DMS 273 (cell line): ENCODE measurements around the gene TBX3.

Experiments used
- DNase-seq: peaks from one replicate; lab custom pipeline; 2025; ENCODE audit not compliant: unreplicated experiment; lab: John Stamatoyannopoulos, UW

Gene TBX3

DNA sequence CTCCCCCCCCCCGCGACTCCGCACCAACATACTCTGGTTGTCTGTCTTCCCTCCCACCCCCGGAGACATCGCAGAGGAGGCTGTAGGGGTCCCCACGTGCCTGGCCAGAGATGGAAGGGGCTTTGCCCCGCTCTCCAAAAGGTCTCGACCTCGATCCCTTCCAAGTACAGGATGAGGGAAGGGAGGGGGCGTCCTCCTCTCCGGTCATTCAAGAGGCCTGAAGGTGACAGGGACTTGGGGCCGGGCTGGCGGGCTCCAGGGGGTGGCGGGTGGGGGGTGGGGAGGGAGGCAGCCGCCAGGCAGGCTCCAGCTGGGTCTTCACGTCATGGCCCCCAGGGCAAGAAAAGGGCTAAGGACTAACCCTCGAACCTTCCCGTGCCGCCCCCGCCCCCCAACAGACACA, 15.1 kb downstream of the TBX3 start:
- no peak for DNase-seq

DNA sequence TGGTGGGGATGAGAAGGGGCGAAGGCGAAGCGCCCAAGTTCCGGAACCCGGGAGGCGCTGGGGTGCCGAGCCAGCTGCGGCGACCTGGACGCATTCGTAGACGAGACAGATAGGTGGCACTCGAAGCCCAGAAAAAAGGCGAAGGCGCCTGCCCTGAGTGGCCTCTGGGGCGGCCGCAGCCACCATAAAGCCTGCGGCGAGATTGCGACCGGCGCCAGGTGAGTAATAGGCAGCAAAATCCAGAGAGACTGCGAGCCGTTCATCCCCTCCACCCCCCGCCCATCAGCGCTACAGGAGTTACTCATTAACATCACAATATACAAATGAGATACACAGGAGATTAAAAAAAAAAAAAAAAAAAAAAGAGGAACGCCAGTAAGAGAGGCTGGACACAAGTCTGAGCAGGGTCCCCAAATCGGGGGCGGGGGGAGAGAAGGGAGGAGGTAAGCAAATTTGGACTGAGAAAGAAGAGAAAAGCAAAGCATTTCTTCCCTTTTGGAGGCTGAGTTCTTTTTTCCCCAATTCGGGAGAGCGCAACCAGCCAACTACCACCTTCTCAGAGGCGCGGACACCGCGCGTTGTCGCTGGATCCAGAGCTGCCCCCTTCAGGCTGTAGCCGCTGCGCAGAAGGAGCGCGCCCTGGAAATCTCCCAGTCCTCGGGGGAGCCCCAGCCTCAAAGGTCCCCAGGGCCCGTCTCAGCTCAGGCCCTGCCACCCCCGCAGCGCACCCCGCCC, 15.7 kb downstream of the TBX3 start:
- peak; percentile 79 for DNase-seq

DNA sequence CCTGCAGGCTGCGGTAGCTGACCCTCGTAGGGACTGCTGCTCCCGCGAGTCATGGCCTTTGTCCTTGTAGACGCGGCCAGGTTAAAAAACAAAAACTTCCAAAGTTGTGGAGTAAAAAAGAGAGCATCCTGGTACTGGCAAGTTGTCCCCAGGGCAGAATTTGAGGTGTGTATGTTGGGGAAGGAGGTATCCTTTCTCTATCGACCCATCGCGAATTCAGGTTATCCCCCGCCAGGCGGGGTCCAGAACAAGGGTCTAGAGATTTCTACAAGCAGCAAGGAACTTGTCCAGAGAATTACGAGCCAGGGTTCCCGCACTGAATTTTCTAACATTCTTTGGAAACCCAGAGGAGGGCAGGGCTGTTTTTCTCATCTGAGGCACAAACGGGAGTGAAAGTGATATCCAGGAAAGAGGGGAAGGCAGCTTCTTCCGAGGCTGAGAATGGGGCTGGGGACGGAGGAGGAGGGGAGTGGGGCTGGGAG, 16.3 kb downstream of the TBX3 start:
- no peak for DNase-seq

DNA sequence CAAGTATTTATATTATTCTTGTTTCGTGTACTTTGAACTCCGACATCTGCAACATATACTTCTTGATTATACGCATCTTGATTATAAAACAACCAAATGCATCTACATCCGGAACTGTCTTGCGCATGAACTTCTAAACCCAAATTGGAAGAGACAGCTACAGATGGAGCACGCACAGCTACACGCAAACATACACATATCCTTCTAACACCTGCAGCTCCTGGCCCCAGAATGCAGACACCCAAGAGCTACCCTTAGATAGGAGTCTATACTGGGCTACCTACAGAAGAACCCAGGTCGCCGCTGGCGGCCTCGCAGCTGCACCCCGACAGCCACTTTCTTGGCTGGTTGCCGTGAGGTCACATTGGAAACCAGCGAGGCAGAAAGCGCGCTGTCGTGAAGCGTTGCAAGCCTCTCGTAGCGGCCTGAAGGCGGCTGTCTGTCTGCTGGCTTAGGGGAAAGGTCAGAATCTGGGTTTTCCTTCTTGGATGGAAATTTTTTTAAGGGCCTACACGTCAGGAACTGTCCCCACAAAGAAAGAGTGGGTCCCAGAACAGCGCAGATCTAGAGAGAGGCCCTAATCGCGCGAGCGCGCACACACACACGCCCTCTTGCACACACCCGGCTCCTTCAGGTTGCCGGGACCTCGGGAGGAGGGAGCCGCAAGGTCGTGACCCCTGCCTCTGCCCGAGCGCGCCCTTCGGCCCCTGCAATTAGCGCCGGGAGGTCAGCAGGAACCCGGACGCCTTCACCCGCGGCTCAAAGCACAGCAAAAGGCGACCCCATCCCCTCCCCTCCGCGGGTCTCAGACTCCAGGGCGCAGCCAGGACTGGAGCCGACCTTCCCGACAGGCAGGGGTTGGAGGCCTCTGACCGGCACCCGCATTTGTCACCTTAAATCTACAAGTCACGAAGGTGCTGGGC, 17.0 kb downstream of the TBX3 start:
- DNase-seq: no peak

DNA sequence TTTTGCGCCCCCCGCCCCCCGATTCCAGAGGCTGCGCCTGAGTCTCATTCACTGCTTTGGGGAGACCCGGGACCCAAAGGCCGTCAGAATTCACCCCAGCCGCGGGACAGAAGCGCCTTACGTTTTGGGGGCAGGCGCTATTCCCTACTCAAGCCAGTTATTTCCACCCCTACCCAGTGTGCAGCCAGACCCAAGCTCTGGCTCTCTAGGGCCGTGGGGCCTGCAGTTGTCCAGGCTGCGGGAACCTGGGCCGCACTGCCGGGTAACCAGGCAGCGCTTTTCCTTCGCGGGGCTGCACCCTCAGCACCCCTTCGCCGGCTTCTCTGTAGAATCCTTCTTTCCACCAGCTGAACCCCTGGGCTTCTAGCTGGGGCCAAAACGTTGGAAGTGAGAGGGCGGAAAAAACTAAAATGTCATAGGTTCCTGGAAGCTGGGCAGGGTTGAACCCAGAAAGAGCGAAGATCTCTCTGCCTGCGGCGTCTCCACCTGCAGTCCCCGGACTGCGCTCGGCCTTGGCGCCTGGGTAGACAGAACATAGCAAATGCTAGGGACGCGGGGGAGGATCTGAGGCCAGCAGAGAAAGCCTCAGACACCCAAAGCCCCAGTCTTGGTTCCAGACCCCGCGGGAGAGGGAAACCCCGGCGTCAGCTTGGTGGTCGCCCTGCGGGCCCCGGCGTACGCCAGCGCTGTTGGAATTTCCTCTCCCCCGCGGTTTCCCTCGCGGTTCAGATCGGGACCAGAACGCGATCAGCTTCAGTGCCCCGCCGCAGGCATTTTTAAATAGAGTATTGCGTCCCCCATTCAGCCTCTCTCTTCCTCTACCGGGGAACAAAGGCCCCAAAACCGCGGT, 18.3 kb downstream of the TBX3 start:
- no peak for DNase-seq

GRCh38 chr12:114664651-114665320, 19.2 kb downstream of the TBX3 start:
- no peak for DNase-seq

GRCh38 chr12:114662512-114663177, 21.3 kb downstream of the TBX3 start:
- DNase-seq: peak; percentile 68

- no peak for DNase-seq
Measured at GRCh38 chr12:114661245-114661644, 22.7 kb downstream of the TBX3 start.

GRCh38 chr12:114659084-114659483, 24.9 kb downstream of the TBX3 start:
- no peak for DNase-seq

DNA sequence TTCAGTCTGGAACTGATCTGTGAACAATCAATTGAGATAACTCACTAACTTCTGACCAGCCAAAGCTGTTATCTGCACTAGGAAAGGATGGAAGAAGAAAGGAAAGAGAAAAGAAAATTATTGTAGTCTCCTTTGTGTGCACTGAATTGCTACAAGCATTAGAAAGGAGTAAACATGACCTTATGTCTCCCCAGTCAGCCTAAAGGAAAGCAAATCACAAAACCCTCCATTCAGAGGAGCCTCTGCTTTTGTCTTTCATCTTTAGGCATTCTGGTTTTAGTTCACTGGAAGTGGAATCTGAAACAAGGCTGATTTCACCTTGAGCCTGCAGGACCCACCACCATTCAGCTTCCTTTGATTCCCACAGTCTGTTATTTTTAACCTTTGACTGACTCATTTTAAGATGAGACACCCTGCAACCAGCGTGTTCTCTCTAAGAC, 26.0 kb downstream of the TBX3 start:
- no peak for DNase-seq

GRCh38 chr12:114657597-114657920, 26.4 kb downstream of the TBX3 start:
- DNase-seq: no peak

GRCh38 chr12:114656906-114657596, 26.9 kb downstream of the TBX3 start:
- no peak for DNase-seq

DNA sequence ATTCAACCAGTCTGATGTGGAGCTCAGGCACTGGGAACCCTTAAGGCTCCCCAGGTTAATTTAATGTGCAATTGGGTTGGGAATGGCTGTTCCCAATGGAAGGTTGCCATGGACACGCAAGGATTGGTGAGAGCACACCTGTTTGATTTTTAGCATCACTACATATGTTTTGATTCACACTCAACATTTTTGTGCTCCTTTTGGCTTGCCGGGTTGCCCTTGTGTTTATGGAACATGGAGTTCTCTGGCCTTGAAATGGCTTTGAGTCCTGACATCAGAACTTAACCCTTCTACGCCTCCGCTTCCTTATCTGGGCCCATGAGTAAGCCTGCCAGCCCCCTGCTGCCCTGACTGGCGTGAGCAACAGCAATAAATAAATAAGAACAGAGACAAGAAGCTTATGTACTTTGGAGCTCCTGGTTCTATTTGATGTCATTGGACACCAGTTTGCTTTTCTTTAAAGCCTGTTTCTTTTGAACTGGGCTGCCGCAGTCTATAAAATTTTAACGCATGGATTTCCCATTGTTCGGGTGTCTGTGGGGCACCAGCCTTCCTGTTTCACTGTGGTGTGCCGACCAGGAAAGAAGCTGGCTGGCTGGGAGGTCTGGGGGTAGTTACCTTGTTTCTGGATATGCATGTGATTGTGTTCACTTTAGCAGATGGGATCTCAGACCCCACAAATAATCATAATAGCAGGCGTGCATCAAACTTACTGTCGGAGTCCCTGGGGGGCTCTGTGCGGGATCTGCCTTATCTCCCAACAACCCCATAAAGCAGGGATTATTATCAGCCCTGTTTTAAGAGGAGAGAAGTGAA, 27.8 kb downstream of the TBX3 start:
- no peak for DNase-seq

DNA sequence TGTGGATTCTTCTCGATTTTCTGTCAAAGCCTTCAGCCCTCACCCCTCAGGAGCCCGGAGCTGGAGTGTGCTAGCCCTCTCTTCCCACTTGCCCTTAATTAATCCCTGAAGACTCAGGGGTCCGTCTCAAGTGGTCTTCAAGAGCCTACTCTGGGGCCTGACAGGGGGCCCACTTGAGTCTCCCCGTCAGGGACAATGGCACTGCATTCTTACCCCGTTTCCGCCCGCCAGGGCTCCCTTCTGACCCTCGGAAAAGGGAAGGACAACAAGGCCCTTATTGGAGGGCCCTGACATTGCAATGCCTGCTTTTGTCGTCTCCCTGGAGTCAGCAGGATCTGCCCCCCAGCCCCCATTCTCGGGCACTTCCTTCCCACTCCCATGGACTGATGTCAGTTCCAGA, 34.4 kb downstream of the TBX3 start:
- no peak for DNase-seq

DNA sequence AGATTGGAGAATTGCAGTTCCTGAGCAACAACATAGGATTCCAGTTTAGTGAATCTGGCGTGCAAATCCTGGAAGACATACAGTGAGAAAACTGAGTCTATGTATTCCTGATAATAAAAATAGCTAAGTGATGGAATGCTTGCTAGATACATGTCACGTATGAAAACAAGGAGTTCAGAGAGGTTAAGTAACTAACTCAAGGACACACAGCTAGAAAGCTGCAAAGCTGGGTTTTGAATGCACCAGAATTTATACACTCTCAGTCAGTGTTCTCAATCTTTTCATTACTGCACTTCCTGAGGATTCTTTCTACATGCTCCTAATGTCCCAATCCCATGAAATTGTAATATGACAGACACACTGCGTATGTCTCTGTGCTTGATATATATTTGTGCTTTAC, 35.3 kb downstream of the TBX3 start:
- no peak for DNase-seq

GRCh38 chr12:114638790-114639435, 45.1 kb downstream of the TBX3 start:
- DNase-seq: no peak

DNA sequence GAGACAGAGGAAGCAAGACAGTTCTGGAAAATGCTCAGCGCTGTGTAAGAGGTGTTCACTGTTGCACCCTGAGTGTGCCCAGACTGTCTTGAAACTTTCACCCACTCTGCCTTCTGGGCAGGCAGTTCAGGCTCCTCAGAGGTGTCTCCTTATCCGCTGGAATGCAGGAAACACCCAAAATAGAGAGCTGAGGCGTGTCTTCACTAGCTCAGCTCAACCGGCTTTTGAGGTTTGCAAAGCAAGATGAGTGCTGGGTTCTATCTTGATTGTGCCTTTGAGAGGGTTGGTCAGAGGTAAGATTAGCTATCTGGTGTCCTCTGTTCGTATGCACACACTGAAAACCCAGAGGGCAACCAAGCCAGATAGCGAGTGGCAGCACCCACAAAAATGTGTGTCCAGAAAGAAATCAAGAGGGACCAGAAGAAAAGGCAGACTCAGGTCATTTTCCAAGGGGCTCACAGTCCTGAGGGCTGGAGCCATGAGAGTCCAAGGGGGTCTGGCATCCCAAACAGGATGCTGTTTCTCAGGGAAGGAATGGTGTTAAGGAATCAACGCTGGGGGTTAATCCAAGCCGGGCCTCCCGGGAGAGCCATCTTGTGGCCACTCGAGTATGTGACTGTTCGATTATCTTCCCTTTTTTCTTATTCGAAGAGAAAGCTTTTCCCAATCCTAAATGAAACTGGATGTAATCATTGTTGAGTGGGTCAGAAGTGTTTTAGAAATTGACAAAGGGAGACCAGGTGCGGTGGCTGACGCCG, 47.1 kb downstream of the TBX3 start:
- peak; percentile 22 for DNase-seq

GRCh38 chr12:114631242-114631641, 52.7 kb downstream of the TBX3 start:
- no peak for DNase-seq
